ENCODE data around the gene CHGA. TPM values are rescaled to one million over a fixed set of nuclear protein-coding genes. Genes with fewer than 3 reads are reported as not detected.

CHGA gene
- total and polyA plus RNA-seq, 2 of the 13 experiments (the other 11 are each of a cell fraction or from before 2014, with no cell fraction given): not detected

DNA sequence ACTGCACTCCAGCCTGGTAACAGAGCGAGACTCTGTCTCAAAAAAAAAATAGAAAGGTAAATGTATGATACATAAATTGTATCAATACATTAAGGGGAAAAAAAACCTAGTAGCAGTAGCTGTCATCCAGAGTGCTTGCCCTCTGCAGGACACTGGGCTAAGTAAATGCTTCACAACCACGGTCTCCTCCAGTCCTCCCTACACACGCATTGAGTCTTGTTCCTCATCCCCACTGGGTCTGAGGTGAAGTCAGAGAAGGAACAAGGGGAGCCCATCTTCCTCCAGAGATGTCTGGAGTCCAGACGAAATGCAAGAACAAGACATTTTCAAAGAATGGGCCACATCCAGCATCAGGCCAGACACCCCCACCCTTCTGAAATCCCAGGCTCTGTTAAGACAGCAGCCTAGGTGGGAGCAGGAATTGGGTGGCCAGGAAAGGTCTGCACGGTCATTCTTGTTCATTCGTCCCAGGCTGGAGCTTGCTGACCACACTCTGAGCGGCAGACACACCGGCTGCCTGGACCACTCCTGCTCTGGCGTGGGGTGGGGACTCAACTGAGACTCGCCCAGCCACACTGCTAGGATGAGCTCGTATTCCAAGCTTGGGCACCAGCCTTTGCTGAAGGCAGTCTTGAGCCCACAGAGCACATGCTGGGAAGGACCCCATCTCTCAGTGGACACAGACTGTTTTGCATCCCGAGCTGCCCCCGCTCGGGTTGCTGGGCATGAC lies 45.5 kb downstream of the CHGA start (continued):
- TF ChIP-seq, protein P1, sequence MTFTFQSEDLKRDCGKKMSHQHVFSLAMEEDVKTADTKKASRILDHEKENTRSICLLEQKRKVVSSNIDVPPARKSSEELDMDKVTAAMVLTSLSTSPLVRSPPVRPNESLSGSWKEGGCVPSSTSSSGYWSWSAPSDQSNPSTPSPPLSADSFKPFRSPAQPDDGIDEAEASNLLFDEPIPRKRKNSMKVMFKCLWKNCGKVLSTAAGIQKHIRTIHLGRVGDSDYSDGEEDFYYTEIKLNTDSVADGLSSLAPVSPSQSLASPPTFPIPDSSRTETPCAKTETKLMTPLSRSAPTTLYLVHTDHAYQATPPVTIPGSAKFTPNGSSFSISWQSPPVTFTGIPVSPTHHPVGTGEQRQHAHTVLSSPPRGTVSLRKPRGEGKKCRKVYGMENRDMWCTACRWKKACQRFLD (CRISPR knock-in tag; IDR thresholded peaks at IDR 0.05; ENCODE audit: borderline replicate concordance): no peak
- TF ChIP-seq AKNA (CRISPR knock-in tag; IDR thresholded peaks at IDR 0.05; ENCODE audit: borderline replicate concordance) (no peak), ZNF275 (CRISPR knock-in tag; IDR thresholded peaks at IDR 0.05; ENCODE audit: borderline replicate concordance) (no peak), ZFX (CRISPR knock-in tag; IDR thresholded peaks at IDR 0.05; ENCODE audit: low read depth) (no peak), SRSF9 (IDR thresholded peaks at IDR 0.05; ENCODE audit: borderline replicate concordance, insufficient read depth, low read depth, low read length, poor library complexity, severe bottlenecking) (no peak)
